Transverse colon (tissue), 4 donors: Measurements from ENCODE around the gene FAHD1.

Experiments
- CTCF ChIP-seq, 5 experiments: fragments of 200-600 bp in 3 of 5; fragments of 450-650 bp in 2 of 5; sonication (generic) in 3 of 5; IDR thresholded peaks; 1 replicate in 2 of 5; 2 replicates in 3 of 5; pipeline ENCODE4 v1.5.1; 2016 to 2017; ENCODE audit warnings: antibody characterized with exemption in 5 of 5, inconsistent platforms in 3 of 5, mild to moderate bottlenecking in 2 of 5, moderate library complexity in 1 of 5
- EP300 ChIP-seq: sonication (generic); formaldehyde crosslinking; IDR thresholded peaks from one replicate; pipeline ENCODE4 v1.6.1; 2017; ENCODE audit warnings: antibody characterized with exemption, low read depth
- POLR2A ChIP-seq: fragments of 450-650 bp; IDR thresholded peaks from one replicate; pipeline ENCODE4 v1.6.1; 2016; ENCODE audit warnings: antibody characterized with exemption, mild to moderate bottlenecking, moderate library complexity
- POLR2AphosphoS5 ChIP-seq, 3 donors: sonication (generic); formaldehyde crosslinking; IDR thresholded peaks; one replicate each; pipeline ENCODE4 v1.6.1; 2016; ENCODE audit warnings: antibody characterized with exemption in 3 of 3

- TF ChIP-seq POLR2AphosphoS5 (IDR thresholded peaks at IDR 0.05) (peak; percentile 83 to 87 (median 87)), CTCF (IDR thresholded peaks at IDR 0.05) (no peak), POLR2A (peak; percentile 77), EP300 (no peak)
Observed at GRCh38 chr16:1826691-1827573, at the start of gene FAHD1, which contains the start of gene HAGH.
